Measurements from ENCODE around the gene POLN. TPM values are rescaled to one million over a fixed set of nuclear protein-coding genes. Genes with fewer than 3 reads are reported as not detected.

POLN gene
- total and polyA plus RNA-seq, 3 experiments from 2014 or later: 0.55 to 1.6 (median 1.5) TPM

DNA sequence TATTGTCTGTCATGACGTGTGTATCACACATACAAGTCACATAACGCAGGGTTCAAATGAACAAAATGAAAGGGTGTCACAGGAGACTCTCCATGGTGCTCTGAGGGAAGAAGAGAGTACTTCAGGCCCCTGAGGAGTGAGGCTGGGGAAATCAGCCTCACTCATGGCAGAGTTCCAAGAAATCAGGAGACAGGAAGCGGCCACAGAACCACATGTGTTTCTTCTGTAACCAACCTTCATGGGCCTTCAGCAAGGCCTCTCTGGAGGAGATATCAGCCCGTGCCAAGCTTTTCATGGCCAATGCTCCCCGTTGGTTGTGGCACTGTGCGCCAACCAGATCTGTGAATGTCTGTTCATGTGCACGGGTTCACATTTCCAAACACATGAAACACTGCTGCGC is 106.8 kb downstream of the POLN start:
- CTCF ChIA-PET: no interaction called here
- Histone ChIP-seq H3K4me3 (ENCODE audit: low read length) (no peak overlapping the region), H3K4me1 (ENCODE audit: insufficient read depth, low read length) (peaks cover 9% of the 10 kb centered on the region), H3K27ac (ENCODE audit: low read depth, low read length) (no peak overlapping the region), H3K36me3 (ENCODE audit: insufficient read depth, low read length) (no peaks in the 10 kb centered on the region), H3K27me3 (ENCODE audit: insufficient read depth, low read length, poor library complexity, severe bottlenecking) (no peaks in the 10 kb centered on the region), H3K9me3 (ENCODE audit: low read length) (peaks cover 10% of the 10 kb centered on the region)
- Mint-ChIP-seq H3K27ac (peak overlapping the region in 1 of 8 donors; percentile 27), H3K4me1 (peaks cover 10 to 16% (median 12%) of the 10 kb centered on the region in 3 donors), H3K9me3 (peaks cover 14 to 19% (median 17%) of the 10 kb centered on the region in 5 donors), H3K4me3 (peak overlapping the region in 1 of 7 donors; percentile 29), H3K36me3 (peaks cover 0 to 18% (median 1%) of the 10 kb centered on the region in 3 donors), H3K27me3 (peaks cover 0 to 4% of the 10 kb centered on the region in 2 donors)
- POLR2A ChIA-PET: no interaction called here
- peak in 3 of 5 donors; percentile 15 to 54 (median 51) for DNase-seq

DNA sequence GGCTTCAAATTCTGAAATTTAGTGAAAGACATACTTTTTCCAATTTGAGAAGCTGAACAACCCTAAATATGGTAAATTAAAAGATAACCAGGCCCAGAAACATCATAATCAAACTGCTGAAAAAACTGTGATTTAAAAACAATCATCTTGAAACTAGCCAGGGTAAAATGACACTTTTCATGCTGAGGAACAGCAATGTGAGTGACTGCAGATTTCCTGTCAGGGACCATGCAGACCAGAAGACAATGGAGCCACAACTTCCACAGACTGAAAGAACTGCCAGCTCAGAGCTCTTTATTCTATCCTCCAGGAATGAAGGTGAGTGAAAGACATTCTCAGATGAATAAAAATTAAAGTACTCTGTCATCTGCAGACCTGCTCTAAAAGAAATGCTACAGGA is 109.5 kb downstream of the POLN start:
- ChIA-PET CTCF (no interaction called here), POLR2A (no interaction called here)
- no peak overlapping the region for H3K27ac Mint-ChIP-seq
- no peak overlapping the region for H3K27ac ChIP-seq (ENCODE audit: low read depth, low read length)
- H3K9me3 ChIP-seq (ENCODE audit: low read length): peaks cover 10% of the 10 kb centered on the region
- no peaks in the 10 kb centered on the region for H3K36me3 ChIP-seq (ENCODE audit: insufficient read depth, low read length)
- peaks cover 9% of the 10 kb centered on the region for H3K4me1 ChIP-seq (ENCODE audit: insufficient read depth, low read length)
- no peak overlapping the region for H3K4me3 Mint-ChIP-seq
- H3K4me3 ChIP-seq (ENCODE audit: low read length): no peak overlapping the region
- peaks cover 0 to 4% of the 10 kb centered on the region in 2 donors for H3K27me3 Mint-ChIP-seq
- H3K4me1 Mint-ChIP-seq: peaks cover 10 to 16% (median 12%) of the 10 kb centered on the region in 3 donors
- no peak for DNase-seq
- H3K36me3 Mint-ChIP-seq: peaks cover 0 to 18% (median 1%) of the 10 kb centered on the region in 3 donors
- no peaks in the 10 kb centered on the region for H3K27me3 ChIP-seq (ENCODE audit: insufficient read depth, low read length, poor library complexity, severe bottlenecking)
- peaks cover 14 to 19% (median 17%) of the 10 kb centered on the region in 5 donors for H3K9me3 Mint-ChIP-seq

DNA sequence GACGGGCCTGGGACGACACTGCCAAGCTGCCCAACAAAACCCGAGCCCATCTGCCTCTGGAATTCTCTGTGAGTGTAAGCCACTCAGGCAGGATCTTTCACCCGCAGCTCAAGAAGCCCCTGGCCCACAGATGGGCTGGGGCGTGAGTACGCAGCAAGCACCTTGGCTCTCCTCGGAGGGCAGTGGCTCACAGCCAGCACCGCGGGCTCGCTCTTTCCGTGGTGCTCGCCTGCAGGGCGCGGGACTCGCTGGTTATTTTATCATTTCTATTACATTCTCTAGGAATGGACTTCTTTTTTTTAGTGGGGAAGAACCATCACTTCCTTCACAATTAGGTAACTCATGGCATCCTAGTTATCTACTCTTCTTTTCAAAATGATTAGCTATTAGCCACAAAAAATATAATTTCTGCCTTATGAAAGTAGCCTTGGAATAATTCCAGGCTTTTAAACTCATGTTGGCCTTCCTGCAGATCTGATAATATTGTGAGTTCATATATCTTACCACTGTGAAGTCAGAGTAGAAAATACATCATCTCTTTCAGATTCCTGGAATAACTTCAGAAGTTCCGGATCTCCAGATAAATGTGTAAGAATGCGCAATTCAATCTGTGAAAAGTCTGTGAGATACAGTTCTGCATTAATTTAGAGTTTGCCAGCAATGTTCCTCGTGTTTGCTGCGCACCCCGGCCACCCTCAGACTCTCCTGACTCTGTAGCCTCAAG is 114.2 kb downstream of the POLN start:
- ChIA-PET POLR2A (no interaction called here), CTCF (no interaction called here)

DNA sequence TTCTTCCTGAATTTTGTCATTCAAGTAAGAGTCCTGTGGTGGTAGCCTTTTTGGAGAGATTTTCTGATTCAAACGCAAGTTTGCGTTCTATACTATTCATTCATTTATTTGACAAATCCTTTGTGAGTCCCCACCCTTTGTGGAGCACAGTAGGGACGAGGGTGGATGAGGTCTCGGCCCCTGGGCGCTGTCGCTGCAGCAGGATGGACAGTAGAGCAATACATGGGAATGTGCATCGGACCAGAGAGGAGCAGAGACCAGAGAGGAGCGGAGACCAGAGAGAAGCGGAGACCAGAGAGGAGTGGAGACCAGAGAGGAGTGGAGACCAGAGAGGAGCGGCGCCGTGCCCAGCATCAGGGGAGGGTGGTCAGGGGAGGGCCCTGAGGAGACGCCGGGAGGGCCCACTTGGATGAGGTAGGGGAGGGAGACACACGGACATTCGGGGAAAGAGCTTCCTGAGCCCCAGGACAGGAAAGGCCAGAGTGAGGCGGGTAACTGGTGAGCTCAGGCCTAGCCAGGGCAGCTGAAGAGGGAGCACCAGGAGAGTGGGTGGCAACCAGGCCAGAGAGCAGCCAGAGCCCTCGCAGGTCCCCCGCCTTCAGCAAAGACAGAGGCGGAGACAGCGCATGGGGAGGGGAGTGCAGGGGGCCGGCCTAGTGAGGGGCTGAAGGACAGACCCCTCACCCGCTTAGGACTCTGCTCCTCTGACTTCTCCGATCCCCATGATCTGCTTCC is 115.4 kb downstream of the POLN start:
- Mint-ChIP-seq H3K36me3 (peaks cover 0 to 3% (median 2%) of the 10 kb centered on the region in 3 donors), H3K4me3 (no peak overlapping the region), H3K9me3 (peaks cover 0 to 3% (median 3%) of the 10 kb centered on the region in 5 donors), H3K27me3 (peaks cover 1 to 8% of the 10 kb centered on the region in 2 donors), H3K27ac (no peak overlapping the region), H3K4me1 (no peaks in the 10 kb centered on the region)
- ChIA-PET POLR2A (no interaction called here), CTCF (no interaction called here)
- Histone ChIP-seq H3K27me3 (ENCODE audit: insufficient read depth, low read length, poor library complexity, severe bottlenecking) (no peaks in the 10 kb centered on the region), H3K4me1 (ENCODE audit: insufficient read depth, low read length) (no peaks in the 10 kb centered on the region), H3K4me3 (ENCODE audit: low read length) (no peak overlapping the region), H3K36me3 (ENCODE audit: insufficient read depth, low read length) (no peaks in the 10 kb centered on the region), H3K27ac (ENCODE audit: low read depth, low read length) (no peak overlapping the region), H3K9me3 (ENCODE audit: low read length) (no peaks in the 10 kb centered on the region)
- DNase-seq: no peak

More for the DNA sequence above, 114.2 kb downstream of the POLN start:
- H3K27ac Mint-ChIP-seq: no peak overlapping the region
- H3K4me3 Mint-ChIP-seq: no peak overlapping the region
- Histone ChIP-seq H3K36me3 (ENCODE audit: insufficient read depth, low read length) (no peaks in the 10 kb centered on the region), H3K4me3 (ENCODE audit: low read length) (no peak overlapping the region), H3K27ac (ENCODE audit: low read depth, low read length) (no peak overlapping the region), H3K4me1 (ENCODE audit: insufficient read depth, low read length) (no peaks in the 10 kb centered on the region), H3K9me3 (ENCODE audit: low read length) (peaks cover 8% of the 10 kb centered on the region), H3K27me3 (ENCODE audit: insufficient read depth, low read length, poor library complexity, severe bottlenecking) (no peaks in the 10 kb centered on the region)
- peaks cover 1 to 12% (median 2%) of the 10 kb centered on the region in 3 donors for H3K36me3 Mint-ChIP-seq
- peaks cover 12 to 16% (median 14%) of the 10 kb centered on the region in 5 donors for H3K9me3 Mint-ChIP-seq
- H3K27me3 Mint-ChIP-seq: peaks cover 1 to 8% of the 10 kb centered on the region in 2 donors
- DNase-seq: no peak
- no peaks in the 10 kb centered on the region for H3K4me1 Mint-ChIP-seq

DNA sequence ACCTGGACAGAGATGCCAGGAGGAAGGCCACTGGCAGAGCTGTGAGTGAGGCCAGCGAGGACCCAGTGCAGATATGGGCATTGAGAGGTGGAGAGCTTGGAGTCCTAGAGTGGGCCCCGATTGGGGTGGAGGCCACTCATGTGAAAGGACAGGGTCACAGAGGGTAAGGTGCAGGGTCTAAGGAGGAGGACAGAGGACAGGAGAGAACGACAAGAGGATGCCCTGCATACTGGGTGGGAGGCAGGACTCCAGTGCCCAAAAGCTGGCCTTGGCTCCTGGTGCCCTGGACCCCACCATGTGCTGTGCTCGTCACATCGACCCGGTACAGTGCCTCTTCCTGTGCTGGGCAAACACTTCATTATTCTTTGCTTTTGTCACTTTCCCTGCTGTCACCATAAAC is 116.1 kb downstream of the POLN start:
- no peaks in the 10 kb centered on the region for H3K27me3 ChIP-seq (ENCODE audit: insufficient read depth, low read length, poor library complexity, severe bottlenecking)
- Mint-ChIP-seq H3K27me3 (peaks cover 1 to 8% of the 10 kb centered on the region in 2 donors), H3K9me3 (no peaks in the 10 kb centered on the region), H3K27ac (peak overlapping the region in 1 of 8 donors; percentile 80), H3K36me3 (peaks cover 0 to 4% (median 0%) of the 10 kb centered on the region in 3 donors), H3K4me3 (no peak overlapping the region), H3K4me1 (no peaks in the 10 kb centered on the region)
- H3K27ac ChIP-seq (ENCODE audit: low read depth, low read length): no peak overlapping the region
- H3K36me3 ChIP-seq (ENCODE audit: insufficient read depth, low read length): no peaks in the 10 kb centered on the region
- no peak for DNase-seq
- no peak overlapping the region for H3K4me3 ChIP-seq (ENCODE audit: low read length)
- H3K4me1 ChIP-seq (ENCODE audit: insufficient read depth, low read length): no peaks in the 10 kb centered on the region
- ChIA-PET POLR2A (no interaction called here), CTCF (no interaction called here)
- no peaks in the 10 kb centered on the region for H3K9me3 ChIP-seq (ENCODE audit: low read length)

DNA sequence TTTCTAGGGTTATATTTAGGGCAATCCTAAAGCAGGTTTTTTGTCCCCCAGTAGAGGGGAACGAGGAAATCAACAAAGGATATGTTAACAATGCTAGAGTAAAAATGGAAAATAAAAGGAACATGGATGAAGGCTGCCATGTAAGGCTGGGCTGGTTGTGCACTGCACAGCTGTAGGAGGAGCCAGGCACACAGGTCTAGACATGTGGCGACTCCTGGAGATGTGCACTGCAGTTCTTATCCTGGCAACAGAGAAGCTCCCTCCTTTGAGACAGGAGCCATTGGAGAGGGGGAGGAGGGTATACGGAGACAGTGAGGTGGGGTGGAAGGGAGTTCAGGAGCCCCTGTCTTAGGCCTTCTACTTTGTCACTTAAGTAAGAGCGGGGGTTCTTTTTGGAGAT is 116.9 kb downstream of the POLN start:
- Mint-ChIP-seq H3K27ac (no peak overlapping the region), H3K9me3 (no peaks in the 10 kb centered on the region)
- CTCF ChIA-PET: no interaction called here

DNA sequence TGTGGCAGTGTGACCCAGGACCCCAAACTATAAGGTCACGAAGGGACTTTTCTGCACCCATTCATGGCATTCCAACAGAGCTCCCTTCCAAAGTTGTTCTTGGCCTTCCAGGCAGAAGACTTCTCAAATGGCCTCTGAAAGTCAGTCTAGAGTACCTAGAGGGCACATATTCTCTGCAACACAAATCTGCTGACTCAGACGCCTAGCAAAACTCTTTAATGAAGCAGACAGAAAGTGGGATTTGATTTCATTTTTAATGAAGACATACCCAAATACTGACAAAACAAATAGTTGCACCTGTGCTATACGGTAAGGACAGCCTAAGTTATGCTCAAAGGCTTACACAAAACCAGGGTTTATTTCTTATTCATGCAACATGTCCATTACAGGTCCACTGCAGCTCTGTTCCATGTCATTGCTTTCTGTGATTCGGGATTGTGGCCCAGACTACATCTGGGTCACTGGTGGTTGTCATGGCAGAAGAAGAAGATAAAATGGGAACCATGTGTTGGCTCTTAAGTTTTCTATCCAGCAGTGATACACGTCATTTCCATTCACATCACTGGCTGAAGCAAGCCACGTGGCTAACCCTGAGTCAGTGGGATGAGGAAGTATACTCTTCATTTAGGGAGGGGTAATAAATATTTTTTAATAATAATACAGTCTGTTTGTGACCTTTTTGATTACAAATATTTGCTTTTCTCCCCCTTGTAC is 125.1 kb downstream of the POLN start:
- H3K27me3 Mint-ChIP-seq: peaks cover 2 to 7% of the 10 kb centered on the region in 2 donors
- ChIA-PET POLR2A (no interaction called here), CTCF (no interaction called here)
- no peaks in the 10 kb centered on the region for H3K36me3 ChIP-seq (ENCODE audit: insufficient read depth, low read length)
- H3K27ac ChIP-seq (ENCODE audit: low read depth, low read length): no peak overlapping the region
- peaks cover 0 to 2% (median 0%) of the 10 kb centered on the region in 5 donors for H3K9me3 Mint-ChIP-seq
- H3K27me3 ChIP-seq (ENCODE audit: insufficient read depth, low read length, poor library complexity, severe bottlenecking): no peaks in the 10 kb centered on the region
- peaks cover 0 to 3% (median 0%) of the 10 kb centered on the region in 3 donors for H3K36me3 Mint-ChIP-seq
- H3K4me1 ChIP-seq (ENCODE audit: insufficient read depth, low read length): no peaks in the 10 kb centered on the region
- no peak for DNase-seq
- no peaks in the 10 kb centered on the region for H3K4me1 Mint-ChIP-seq
- no peaks in the 10 kb centered on the region for H3K9me3 ChIP-seq (ENCODE audit: low read length)
- H3K4me3 Mint-ChIP-seq: no peak overlapping the region
- H3K27ac Mint-ChIP-seq: no peak overlapping the region
- H3K4me3 ChIP-seq (ENCODE audit: low read length): no peak overlapping the region

More for the DNA sequence above, 116.9 kb downstream of the POLN start:
- Mint-ChIP-seq H3K27me3 (peaks cover 1 to 8% of the 10 kb centered on the region in 2 donors), H3K36me3 (peaks cover 0 to 5% (median 0%) of the 10 kb centered on the region in 3 donors), H3K4me3 (no peak overlapping the region), H3K4me1 (no peaks in the 10 kb centered on the region)
- Histone ChIP-seq H3K4me3 (ENCODE audit: low read length) (no peak overlapping the region), H3K27me3 (ENCODE audit: insufficient read depth, low read length, poor library complexity, severe bottlenecking) (no peaks in the 10 kb centered on the region), H3K36me3 (ENCODE audit: insufficient read depth, low read length) (no peaks in the 10 kb centered on the region), H3K4me1 (ENCODE audit: insufficient read depth, low read length) (no peaks in the 10 kb centered on the region), H3K9me3 (ENCODE audit: low read length) (no peaks in the 10 kb centered on the region), H3K27ac (ENCODE audit: low read depth, low read length) (no peak overlapping the region)
- DNase-seq: no peak
- POLR2A ChIA-PET: no interaction called here

DNA sequence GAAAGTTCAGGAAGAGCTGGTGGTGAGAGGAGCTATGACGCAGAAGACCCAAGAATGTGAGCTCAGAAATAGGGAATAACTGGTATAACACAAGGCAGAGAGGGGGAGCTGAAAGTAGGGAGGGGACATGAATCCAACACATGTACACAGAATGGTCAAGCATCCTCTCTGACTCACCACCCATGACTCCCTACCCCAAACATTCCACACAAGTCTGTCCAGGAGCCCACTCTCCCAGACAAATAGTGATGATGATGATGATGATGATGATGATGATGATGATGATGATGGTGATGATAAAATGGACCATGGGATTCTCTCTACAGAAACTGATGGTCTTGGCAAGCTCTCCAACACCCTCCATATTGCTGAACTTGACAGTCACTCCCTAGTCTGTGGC is 136.4 kb downstream of the POLN start:
- no peaks in the 10 kb centered on the region for H3K4me1 Mint-ChIP-seq
- no peaks in the 10 kb centered on the region for H3K9me3 ChIP-seq (ENCODE audit: low read length)
- no peaks in the 10 kb centered on the region for H3K4me1 ChIP-seq (ENCODE audit: insufficient read depth, low read length)
- ChIA-PET CTCF (no interaction called here), POLR2A (no interaction called here)
- no peak overlapping the region for H3K27ac ChIP-seq (ENCODE audit: low read depth, low read length)
- no peak overlapping the region for H3K27ac Mint-ChIP-seq
- no peak overlapping the region for H3K4me3 ChIP-seq (ENCODE audit: low read length)
- peaks cover 0 to 34% (median 4%) of the 10 kb centered on the region in 3 donors for H3K36me3 Mint-ChIP-seq
- H3K4me3 Mint-ChIP-seq: no peak overlapping the region
- no peak for DNase-seq
- H3K27me3 Mint-ChIP-seq: peaks cover 19 to 23% of the 10 kb centered on the region in 2 donors
- H3K27me3 ChIP-seq (ENCODE audit: insufficient read depth, low read length, poor library complexity, severe bottlenecking): no peaks in the 10 kb centered on the region
- peaks cover 15 to 30% (median 25%) of the 10 kb centered on the region in 5 donors for H3K9me3 Mint-ChIP-seq
- H3K36me3 ChIP-seq (ENCODE audit: insufficient read depth, low read length): no peaks in the 10 kb centered on the region

Measured in CD8-positive, alpha-beta memory T cell (primary cell).